ENCODE data around the gene MAG. TPM values are rescaled to one million over a fixed set of nuclear protein-coding genes. Genes with fewer than 3 reads are reported as not detected.
A peak's percentile ranks its signal among the peaks of the same experiment; 100 is the strongest.

MAG gene
- total RNA-seq, 1 experiment from 2014 or later, result not detected

GRCh38 chr19:35345671-35346111 lies 53.7 kb downstream of the MAG start:
- H3K4me1 Mint-ChIP-seq, result peaks cover 7 to 21% of the 10 kb centered on the region in 2 experiments
- TF ChIP-seq, protein P1, sequence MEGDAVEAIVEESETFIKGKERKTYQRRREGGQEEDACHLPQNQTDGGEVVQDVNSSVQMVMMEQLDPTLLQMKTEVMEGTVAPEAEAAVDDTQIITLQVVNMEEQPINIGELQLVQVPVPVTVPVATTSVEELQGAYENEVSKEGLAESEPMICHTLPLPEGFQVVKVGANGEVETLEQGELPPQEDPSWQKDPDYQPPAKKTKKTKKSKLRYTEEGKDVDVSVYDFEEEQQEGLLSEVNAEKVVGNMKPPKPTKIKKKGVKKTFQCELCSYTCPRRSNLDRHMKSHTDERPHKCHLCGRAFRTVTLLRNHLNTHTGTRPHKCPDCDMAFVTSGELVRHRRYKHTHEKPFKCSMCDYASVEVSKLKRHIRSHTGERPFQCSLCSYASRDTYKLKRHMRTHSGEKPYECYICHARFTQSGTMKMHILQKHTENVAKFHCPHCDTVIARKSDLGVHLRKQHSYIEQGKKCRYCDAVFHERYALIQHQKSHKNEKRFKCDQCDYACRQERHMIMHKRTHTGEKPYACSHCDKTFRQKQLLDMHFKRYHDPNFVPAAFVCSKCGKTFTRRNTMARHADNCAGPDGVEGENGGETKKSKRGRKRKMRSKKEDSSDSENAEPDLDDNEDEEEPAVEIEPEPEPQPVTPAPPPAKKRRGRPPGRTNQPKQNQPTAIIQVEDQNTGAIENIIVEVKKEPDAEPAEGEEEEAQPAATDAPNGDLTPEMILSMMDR (conservative IDR thresholded peaks at IDR 0.05), result no peak
- Histone ChIP-seq H3K18ac (ENCODE audit: insufficient read length, low read depth, low read length) (no peak overlapping the region), H2BK5ac (ENCODE audit: insufficient read length, low read length) (no peak overlapping the region), H3K23me2 (ENCODE audit: insufficient read length, low read depth, low read length, poor library complexity, severe bottlenecking) (no peaks in the 10 kb centered on the region), H3K27ac (ENCODE audit: insufficient read length, low read depth, low read length) (no peak overlapping the region), H2AK5ac (ENCODE audit: insufficient read length, low read length) (no peak overlapping the region), H3K27me3 (ENCODE audit: insufficient read depth, low read length) (no peaks in the 10 kb centered on the region), H3K79me1 (ENCODE audit: insufficient read depth, low read depth, low read length, poor library complexity, severe bottlenecking) (no peaks in the 10 kb centered on the region), H3K14ac (ENCODE audit: insufficient read depth, low read length) (no peak overlapping the region), H4K91ac (ENCODE audit: insufficient read length, low read depth, low read length) (no peak overlapping the region), H3K4ac (ENCODE audit: low read depth, low read length) (no peak overlapping the region), H3K9me3 (ENCODE audit: control insufficient read depth, low read depth, low read length) (no peaks in the 10 kb centered on the region), H3K79me2 (ENCODE audit: insufficient read depth, low read length) (no peaks in the 10 kb centered on the region), H3K23ac (ENCODE audit: insufficient read length, low read depth, low read length) (no peak overlapping the region), H3T11ph (ENCODE audit: low read length) (no peak overlapping the region), H2BK15ac (ENCODE audit: low read depth, low read length) (no peak overlapping the region), H3K4me2 (ENCODE audit: insufficient read depth, insufficient read length, low read length) (no peak overlapping the region), H2BK20ac (ENCODE audit: low read depth, low read length, poor library complexity, severe bottlenecking) (no peak overlapping the region), H3K56ac (ENCODE audit: insufficient read length, low read depth, low read length) (no peak overlapping the region), H2BK120ac (ENCODE audit: low read depth, low read length, poor library complexity, severe bottlenecking) (no peak overlapping the region), H4K20me1 (ENCODE audit: control insufficient read depth, insufficient read depth, insufficient read length) (no peaks in the 10 kb centered on the region), H2AFZ (ENCODE audit: low read length) (no peak overlapping the region), H2BK12ac (ENCODE audit: insufficient read length, low read depth, low read length) (no peak overlapping the region), H3K9ac (ENCODE audit: extremely low read depth, insufficient read length, low read length) (no peak overlapping the region), H4K5ac (ENCODE audit: insufficient read length, low read depth, low read length) (no peak overlapping the region), H3K4me1 (ENCODE audit: insufficient read depth, low read length) (no peaks in the 10 kb centered on the region), H4K8ac (replicated peaks; ENCODE audit: insufficient read length, low read depth, low read length) (no peak overlapping the region)
- no CpG with 5 or more reads among the region's 11 CpGs for WGBS (ENCODE audit: extremely low coverage, insufficient read length, low lambda C conversion rate)
- H3K27me3 Mint-ChIP-seq (ENCODE audit: low read depth), result peaks cover 46% of the 10 kb centered on the region
- DNase-seq, result peak; percentile 6
- no peak overlapping the region for H3K4me3 Mint-ChIP-seq
- H3K9me3 Mint-ChIP-seq, result no peaks in the 10 kb centered on the region
- H3K36me3 Mint-ChIP-seq (ENCODE audit: insufficient read depth in 1 of 3, low read depth in 3 of 3), result no peaks in the 10 kb centered on the region
- H3K27ac Mint-ChIP-seq, result no peak overlapping the region; a peak in 1 of 7 replicates

Measured in H9 (cell line).